Activated T-cell treated with anti-CD3 and anti-CD28 coated beads for 1 hour (primary cell): Measurements from ENCODE around the gene ATP4B.

Experiments used
- DNase-seq: peaks from one replicate; pipeline ENCODE4 v3.0.0-alpha.2; 2020; ENCODE audit warnings: low read depth

The ATP4B gene

DNA sequence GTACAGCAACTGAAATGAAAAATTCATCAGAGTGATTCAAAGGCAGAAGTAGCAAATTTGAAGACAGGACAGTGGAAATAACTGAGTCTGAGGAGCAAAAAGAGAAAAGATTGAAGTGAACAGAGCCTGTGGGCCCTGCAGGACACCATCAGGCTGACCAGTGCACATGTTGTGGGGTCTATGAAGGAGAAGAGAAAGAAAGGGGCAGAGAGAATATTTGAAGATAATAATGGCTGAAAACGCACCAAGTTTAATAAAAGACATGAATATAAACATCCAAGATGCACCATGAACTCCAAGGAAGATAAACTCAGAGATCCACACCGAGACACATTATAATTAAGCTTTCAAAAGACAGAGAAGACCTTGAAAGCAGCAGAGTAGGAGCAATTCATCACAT, 15.4 kb downstream of the ATP4B start:
- DNase-seq = no peak

DNA sequence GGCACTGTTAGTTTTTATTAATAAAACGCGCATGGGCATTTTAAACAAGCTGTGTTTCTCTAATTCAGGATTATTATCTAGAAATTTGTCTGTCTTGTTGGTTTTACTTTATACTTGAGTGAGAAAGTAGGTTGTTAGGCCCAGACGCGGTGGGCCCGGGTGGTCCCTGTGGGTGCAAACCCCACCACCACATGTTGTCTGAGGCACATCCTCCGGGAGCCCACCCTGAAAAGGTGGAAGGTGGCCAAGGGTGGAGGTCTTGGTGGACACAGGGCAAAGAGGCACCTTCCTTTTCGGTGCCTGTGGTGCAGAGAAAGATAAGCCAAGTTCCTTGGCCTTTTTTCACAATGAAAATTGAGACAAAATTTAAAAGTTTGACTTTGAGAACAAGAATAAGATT, 16.6 kb downstream of the ATP4B start:
- no peak for DNase-seq

DNA sequence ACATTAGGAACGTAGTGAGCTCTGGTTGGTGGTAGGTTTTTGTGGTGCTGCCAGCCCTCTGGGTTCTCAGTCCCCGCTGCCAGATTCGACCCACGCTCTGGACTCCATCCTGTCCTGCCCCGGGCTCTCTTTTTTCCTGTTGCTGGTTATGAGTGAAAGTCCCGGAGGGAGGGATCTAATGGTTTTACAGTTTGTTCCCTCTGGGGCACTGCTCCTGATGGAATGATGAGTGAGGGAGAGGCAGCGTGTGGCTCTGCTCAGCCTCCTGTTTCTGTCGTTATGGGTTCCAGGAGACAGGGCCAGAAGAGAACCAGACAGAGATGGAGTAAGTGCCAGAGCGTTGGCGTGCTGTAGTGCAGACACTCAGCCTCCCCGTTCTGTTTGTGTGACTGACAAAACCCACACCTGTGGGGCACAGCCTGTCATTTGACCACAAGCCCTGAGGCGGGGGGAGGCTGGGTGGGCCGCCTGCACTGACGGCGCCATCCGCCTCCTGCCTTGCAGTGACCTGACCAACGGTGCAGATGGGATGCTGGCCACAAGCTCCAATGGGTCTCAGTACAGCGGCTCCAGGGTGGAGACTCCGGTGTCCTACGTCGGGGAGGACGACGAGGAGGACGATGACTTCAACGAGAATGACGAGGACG, 18.3 kb downstream of the ATP4B start:
- DNase-seq = no peak

DNA sequence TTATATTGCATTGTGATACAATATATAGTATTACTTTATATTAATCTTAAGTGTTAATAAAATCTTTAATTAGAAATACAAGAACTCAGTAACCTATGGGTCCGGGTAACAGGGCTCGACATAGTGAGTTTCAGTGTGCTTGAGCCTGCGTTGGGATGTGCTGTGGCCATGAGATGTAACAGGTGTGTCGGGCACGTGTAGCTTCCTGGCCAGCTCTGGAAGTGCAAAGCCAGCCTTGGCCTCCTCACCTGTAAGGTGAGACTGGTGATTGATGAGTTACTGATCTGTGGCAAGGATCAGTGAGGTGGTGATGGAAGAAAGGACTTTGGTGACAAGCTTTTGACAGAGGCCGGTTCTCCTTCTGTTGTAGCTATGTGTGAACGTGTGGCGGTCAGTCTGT, 19.2 kb downstream of the ATP4B start:
- DNase-seq = no peak

DNA sequence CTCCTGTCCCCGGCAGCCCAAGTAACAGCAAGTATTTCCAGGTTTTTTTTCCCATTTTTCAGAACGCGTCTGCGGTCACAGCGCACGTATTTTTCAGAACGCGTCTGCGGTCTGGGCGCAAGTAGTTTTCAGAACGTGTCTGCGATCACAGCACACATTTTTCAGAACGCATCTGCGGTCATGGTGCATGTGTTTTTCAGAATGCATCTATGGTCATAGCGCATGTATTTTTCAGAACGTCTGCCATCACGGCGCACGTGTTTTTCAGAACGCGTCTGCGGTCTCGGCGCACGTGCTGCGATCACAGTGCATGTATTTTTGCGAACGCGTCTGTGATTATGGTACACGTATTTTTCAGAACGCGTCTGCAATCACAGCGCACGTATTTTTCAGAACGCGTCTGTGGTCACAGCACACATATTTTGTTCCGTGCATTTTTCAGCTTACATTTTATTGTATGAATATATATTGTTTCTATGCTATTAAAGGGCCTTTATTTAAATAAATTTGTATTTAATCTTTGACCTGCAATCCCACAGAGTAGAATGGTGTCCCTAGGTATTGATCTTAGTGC, 19.7 kb downstream of the ATP4B start:
- no peak for DNase-seq

DNA sequence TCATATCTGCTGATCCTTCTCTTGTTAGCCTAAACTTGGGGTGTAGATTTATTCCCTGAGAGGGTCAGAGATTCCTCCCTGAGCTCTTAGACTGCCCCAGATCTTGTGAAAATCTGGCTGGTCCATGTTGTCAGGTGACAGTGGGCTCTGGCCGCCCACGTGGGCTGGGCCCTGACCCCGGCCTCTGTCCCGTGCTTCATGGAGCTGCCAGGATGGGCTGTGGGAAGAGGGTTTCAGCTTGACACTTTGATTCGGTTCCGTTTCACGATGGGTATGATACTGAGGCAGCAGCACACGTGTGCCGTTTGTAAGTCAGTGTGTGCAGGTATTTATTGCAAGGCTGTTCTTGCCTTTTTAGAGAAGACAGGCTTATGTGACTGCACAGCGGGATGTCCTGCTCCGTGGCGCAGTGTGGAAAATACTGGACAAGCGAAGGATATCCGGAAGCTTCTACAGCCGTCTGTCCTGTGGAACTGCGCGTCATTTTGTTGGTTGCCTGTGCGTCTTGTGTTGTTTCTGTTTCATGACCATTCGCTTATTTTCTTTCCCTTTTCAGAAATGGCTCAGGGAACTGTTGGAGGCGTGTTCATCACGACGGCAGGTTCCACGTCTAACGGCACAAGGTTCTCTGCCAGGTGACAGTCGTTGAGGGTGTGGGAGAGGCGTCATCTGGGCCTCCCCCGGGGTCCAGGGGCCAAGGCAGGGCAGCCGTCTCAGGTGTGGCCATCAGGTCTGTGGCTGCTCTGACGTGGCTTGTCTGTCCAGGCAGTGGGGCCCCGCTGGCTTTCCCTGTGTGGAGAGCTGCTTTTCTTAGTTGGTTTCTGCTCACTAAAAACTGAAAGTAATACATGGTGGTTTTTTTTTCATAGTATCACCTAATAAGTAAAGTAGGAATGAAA, 20.5 kb downstream of the ATP4B start:
- DNase-seq = no peak

DNA sequence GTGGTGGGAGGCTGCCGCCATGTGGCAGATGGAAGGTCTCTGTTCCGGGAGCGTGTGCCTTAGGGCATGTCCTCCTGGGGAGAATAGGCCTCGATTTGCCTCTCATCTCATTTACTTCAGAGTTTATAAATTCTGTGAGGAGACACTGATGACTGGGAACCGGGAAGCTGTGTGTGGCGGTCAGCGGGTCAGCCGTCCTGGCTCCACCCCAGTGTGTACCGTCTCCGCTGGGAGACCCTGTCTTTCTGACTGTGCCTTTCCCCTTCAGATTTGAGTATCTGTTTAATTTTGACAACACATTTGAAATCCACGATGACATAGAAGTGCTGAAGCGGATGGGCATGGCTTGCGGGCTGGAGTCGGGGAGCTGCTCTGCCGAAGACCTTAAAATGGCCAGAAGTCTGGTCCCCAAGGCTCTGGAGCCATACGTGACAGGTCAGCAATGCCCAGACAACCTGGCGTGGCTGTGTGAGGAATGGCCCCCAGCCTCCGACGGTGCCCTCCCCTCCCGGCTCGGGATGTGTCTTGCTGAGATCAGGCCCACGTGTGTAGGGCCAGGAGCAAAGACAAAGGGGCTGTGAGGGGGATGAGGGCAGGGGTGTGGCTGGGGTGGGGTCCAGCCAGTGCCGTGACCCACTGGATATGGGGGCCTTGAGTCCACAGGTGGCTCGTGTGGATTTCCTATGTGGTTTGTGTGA, 21.6 kb downstream of the ATP4B start:
- no peak for DNase-seq

DNA sequence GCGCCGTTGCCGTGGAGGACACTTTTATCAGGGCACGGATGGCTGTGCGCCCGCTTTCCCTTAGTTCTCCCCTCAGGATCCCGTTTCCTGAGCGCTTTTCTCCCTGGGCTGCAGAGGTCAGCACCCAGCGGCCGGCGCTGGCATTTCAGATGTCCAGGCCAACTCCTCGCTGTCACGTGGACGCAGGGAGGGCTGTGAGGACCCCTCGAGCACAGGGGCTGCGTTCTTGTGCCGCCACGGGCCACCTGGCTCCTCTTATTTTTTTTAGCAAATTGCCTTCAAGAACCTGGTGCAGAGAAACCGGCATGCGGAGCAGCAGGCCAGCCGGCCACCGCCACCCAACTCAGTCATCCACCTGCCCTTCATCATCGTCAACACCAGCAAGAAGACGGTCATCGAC, 22.3 kb downstream of the ATP4B start:
- DNase-seq = no peak

DNA sequence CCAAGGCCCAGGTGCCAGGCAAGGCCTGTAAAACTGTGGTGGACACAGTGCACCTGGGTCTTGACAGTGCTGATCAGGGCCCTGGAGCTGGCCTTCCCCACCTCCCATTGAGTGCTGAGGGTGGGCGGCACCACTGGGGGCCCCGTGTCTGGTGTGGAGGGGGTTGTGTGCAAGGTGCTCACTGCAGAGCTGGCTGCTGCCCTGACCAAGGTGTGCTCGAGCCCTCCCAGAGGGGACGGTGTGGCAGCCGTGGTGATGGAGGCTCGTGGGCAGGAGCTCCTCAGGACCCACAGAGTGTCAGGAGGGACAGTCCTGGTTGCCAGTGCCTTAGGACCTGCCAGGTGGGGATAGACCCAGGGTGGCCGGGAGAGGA, 23.0 kb downstream of the ATP4B start:
- no peak for DNase-seq

DNA sequence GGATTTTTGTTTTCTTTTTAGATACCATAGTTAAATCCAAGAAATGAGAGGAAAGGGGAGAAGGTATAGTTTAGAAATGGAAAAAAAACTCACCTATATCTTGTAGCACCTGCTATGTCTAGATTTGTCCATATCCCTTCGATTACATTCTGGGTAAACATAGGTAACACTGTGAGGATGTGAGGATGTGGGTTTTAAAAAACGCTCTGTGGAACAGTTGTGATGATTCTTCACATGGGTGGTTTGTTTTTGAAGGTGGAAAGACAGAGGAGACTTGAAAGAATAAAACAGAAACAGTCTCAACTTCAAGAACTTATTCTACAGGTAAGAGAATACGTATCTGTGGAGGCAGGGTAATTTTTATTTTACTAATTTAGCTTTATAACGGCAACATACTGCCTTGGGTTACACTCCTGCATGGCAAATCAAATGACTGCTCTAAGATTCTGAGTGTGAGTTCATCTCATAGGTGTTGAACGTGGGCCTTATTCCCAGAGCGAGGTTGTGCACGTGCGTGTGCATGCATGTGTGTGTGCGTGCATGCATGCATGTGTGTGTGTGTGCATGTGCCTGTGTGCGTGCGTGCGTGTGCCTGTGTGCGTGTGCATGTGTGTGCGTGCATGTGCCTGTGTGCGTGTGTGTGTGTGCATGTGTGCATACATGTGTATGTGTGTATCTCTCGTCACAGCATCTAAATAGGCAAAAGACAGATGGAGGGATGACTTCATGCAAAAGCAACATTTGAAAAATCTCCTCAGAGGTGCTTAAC, 23.5 kb downstream of the ATP4B start:
- no peak for DNase-seq

DNA sequence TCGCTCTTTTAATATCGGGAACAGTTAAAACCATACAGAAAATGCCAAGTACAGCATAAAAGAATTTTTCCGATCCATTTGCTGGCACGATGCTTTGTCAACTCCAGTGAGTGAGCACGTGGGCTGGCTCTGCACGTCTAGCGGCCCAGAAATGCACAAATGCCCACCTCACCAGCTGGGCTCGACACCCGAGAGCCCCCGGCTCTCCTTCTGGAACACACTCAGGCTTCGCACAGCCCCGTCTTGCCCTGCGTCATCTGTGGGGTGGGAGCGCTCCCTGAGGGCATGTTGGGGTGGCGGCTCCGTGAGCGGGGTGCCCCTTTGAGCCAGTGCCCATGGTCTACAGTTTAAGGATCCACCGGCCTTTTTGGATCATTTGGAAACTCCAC, 24.5 kb downstream of the ATP4B start:
- DNase-seq = no peak

DNA sequence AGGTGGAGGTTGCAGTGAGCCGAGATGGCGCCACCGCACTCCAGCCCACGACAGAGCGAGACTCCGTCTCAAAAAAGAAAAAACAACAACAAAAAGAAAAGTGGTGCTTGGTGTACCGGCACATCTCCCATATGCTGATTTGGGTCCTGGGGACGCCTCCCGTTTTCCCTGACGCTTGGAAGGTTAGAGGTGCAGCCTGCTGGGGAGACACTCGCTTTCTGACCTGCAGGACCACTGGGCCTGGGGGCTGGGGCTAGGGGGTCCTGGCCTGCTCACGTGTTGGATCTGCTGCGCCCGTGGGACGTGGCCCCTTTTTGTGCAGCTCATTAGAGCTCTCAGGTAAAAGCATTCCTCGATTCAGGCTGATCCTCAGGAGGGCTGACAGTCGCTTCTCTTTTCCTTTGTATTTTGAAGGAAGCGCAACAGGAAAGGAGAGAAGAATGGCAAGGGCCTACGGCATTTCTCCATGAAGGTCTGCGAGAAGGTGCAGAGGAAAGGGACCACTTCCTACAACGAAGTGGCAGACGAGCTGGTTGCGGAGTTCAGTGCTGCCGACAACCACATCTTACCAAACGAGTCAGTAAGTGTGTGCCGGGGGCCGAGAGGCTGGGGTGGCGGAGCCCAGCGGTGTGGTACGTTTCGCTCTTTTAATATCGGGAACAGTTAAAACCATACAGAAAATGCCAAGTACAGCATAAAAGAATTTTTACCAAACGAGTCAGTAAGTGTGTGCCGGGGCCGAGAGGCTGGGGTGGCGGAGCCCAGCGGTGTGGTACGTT, 25.1 kb downstream of the ATP4B start:
- no peak for DNase-seq

DNA sequence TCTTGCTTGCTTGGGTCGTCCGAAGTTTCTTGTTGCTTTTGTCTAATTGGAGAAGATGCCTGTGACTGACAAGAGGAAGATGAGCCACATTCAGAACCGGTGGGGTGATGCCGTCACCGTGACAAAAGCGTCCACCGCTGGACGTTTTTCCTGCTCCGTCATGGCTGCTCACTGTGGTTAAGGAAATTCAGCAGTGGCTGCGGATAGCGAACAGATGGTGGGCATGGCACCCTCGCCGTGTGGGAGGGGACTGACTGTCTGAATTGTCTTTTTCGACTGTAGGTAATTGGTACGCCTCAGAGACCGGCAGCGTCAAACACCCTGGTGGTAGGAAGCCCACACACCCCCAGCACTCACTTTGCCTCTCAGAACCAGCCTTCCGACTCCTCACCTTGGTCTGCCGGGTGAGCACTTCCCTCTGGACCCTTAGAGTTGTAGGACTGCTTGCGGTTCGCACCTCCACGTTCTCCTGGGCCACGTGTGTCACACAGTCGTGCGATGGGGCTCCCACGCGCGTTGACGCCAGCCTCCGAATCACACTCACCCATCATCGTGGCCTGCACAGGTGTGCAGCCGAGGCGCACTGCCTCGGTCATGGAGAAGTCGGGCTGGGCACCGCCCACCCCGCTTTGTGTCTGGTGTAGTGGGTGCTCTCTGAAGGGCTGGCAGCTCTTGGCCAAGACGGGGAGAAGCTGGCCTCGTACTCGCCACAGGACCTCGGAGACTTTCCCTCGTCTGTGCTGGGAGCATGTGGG, 26.5 kb downstream of the ATP4B start:
- no peak for DNase-seq

DNA sequence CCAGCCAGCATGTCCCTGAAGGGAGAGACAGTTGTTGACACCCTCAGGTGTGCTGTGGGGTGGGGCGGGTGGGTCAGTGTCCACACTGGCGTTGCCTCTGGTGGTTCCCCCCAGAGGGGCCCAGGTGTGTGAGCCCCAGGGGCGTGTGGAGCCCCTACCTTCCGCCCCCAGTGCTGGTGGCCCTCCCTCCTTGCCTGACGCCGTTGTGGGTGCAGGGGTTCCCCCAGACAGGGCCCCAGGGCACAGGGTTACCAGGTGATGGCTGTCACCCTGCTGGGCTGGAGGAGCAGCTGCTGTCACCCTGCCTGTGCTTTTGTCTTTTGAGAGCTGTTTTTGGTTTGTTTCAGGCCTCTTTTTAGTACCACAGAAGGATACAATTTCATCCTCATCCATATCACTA, 27.2 kb downstream of the ATP4B start:
- no peak for DNase-seq

DNA sequence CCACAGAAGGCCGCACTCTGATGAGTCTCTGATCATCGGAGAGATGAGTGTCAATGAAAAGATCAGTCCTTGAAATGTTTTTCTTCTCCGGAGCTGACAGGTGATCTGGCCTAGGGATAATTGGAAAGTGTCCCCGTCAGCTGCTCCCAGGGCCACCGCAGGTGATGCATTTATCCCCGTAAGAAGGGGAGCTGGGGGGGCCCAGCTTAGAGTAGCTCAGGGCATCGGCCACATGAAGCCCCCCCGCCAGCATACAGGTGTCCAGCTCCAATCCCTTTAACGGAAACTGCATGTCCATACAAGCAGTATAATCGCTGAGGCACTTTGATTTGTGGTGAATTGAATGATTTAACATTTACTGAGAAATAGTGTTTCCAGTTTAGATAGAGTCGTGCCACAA, 27.7 kb downstream of the ATP4B start:
- no peak for DNase-seq

DNA sequence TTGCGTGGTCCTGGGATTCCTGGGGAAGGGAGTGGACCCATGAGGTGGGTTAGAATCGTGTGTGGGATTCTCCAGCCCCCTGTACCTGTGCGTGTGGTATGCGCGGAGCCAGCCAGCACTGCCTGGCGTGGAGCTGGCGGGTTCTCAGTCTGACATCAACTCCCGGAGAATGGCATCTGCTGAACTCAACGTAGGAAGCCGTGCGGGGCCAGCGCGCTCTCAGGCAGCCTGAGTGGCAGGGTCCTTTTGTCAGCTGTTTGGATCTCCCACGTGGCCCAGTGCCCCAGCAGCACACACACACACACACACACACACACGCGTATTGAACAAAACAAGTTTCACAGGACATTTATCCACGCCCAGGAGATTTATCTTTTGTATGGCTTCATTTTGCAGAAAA, 28.1 kb downstream of the ATP4B start:
- DNase-seq = no peak

DNA sequence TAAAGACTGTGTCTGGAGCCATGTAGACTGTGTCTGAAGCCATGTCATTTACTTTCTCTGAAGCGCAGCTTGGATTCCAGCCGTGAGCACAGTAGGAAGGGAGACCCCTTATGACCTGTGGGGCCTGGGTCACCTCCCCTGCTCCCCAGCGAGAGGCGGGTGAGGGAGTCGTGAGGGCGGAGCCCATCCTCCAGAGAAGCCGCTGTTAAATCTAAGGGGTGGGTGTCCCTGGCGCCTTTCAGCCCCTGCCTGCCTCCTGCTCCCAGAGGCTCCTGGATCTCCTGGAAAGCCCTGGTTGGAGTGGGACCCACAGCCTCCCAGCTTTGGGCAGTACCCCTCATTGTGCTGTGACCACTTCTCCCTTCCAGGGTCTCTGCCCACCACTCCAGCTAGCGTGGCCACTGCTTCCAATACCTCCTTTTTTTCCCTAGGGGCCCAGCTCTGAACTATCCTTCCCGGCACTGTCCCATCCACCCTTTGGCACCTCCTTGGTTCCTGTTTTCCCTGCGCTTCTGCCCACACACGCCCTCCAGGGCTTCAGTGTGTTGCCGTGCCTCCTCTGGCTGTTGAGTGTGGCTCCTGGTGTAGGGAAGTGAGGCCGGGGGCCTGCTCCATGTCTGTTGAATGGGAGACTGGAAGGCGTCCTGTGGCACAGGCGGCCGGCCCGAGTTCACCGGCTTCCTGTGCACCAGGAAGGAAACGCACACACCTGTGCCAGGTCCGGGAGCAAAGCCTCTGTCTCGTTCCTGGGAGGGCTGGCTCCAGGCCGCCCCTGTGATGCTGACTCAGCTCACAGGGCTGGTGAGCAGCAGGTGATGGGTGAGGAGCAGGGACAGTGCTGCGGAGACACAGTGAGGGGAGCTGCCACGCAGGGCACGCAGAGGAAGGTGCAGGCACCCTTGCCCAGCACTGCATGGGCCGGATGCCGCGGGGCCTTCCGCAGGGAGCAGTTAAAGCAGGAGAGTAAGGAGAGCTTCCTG, 29.4 kb downstream of the ATP4B start:
- DNase-seq = no peak

DNA sequence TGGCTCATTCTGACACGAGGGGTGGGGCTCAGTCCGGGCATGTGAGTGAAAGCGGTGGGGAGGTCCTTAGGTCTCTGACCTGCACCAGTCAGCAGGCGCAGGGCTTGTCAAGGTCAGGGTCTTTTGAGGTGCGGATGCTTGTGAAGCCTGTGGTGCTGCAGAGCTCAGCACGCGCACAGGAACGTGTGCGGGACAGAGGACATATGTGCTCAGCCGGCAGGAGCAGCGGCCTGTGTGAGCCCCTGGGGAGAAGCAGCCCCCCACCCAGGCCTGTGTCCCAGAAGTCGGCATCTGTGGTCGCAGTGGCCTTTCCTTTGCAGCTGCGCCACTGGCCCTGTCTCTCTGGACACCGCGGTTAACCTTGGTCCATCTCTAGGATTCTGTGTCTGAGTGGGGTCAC, 30.9 kb downstream of the ATP4B start:
- DNase-seq = no peak

DNA sequence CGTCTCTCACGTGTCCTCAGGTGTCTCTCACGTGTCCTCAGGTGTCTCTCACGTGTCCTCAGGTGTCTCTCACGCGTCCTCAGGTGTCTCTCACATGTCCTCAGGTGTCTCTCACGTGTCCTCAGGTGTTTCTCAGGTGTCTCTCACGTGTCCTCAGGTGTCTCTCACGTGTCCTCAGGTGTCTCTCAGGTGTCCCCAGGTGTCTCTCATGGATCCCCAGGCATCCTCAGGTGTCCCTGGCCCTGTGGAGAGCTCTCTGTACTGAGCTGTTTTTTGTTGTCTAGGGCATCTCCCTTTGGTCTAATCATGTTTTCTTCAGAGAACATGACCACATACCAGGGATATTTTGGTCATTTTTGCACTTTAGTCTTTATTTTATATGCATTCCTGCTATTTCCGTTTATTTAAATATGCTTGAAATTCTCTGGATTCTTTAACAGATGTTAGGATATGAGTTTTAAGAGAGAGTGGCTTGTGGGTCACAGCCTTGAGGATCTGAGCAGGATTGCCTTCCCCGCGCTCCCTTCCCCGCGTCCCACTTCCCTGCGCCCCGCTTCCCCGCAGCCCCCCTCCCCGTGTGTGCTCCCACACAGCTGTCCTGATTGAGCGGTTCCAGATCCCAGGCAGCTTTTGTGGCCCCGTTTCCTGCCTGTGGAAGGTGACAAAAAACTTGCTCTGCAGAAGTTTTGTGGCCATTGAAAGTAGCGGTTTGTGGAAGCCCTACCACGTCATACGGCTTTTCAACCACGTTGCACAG, 31.9 kb downstream of the ATP4B start:
- DNase-seq = no peak
